KMS-11 (cell line): ENCODE measurements around the gene NUP37.
"Not testable (repeated sequence)": the region's sequence is repeated elsewhere in the genome, so short reads cannot be mapped to it uniquely, and the experiment has no call there.

Experiments
- H2AFZ ChIP-seq: fragments of 200-600 bp; sonication (generic); 2 replicates; pipeline ENCODE4 v1.6.1; 2016; ENCODE audit warnings: antibody characterized with exemption, mixed run types, low read depth
- H3K27ac ChIP-seq: fragments of 200-600 bp; sonication (generic); 2 replicates; pipeline ENCODE4 v1.6.1; 2016; ENCODE audit warnings: mild to moderate bottlenecking, mixed run types
- H3K27me3 ChIP-seq: fragments of 200-600 bp; sonication (generic); 2 replicates; pipeline ENCODE4 v1.6.1; 2017; ENCODE audit warnings: mild to moderate bottlenecking, low read depth, mixed run types, moderate library complexity; ENCODE audit not compliant: insufficient read depth
- H3K36me3 ChIP-seq: fragments of 200-600 bp; sonication (generic); 2 replicates; pipeline ENCODE4 v1.6.1; 2017; ENCODE audit warnings: mild to moderate bottlenecking, mixed run types; ENCODE audit not compliant: insufficient read depth
- H3K4me1 ChIP-seq: fragments of 200-600 bp; sonication (generic); 2 replicates; pipeline ENCODE4 v1.6.1; 2016; ENCODE audit warnings: mild to moderate bottlenecking, low read depth, mixed run types; ENCODE audit not compliant: poor library complexity, severe bottlenecking
- H3K4me2 ChIP-seq: fragments of 200-600 bp; sonication (generic); 2 replicates; pipeline ENCODE4 v1.7.0; 2016; ENCODE audit warnings: mild to moderate bottlenecking, mixed run types
- H3K4me3 ChIP-seq: fragments of 200-600 bp; sonication (generic); IDR thresholded peaks from 2 replicates; pipeline ENCODE4 v1.6.1; 2017; ENCODE audit warnings: low read depth, low read length, mixed read lengths; ENCODE audit not compliant: insufficient read depth
- H3K79me2 ChIP-seq: fragments of 200-600 bp; sonication (generic); 2 replicates; pipeline ENCODE4 v1.6.1; 2016; ENCODE audit warnings: low read depth, mixed run types; ENCODE audit not compliant: insufficient read depth
- H3K9ac ChIP-seq: fragments of 200-600 bp; sonication (generic); 2 replicates; pipeline ENCODE4 v1.6.1; 2016; ENCODE audit warnings: mild to moderate bottlenecking, mixed run types
- H4K20me1 ChIP-seq: fragments of 200-600 bp; sonication (generic); 2 replicates; pipeline ENCODE4 v1.6.1; 2016; ENCODE audit warnings: mild to moderate bottlenecking, mixed run types; ENCODE audit not compliant: insufficient read depth
- TF ChIP-seq, protein P1 (sequence below): fragments of 200-600 bp; sonication (generic); conservative IDR thresholded peaks from 2 replicates; pipeline ENCODE4 v1.6.1; 2017; ENCODE audit warnings: low read depth, mild to moderate bottlenecking, antibody characterized with exemption, low read length, moderate library complexity, mixed read lengths

The NUP37 gene

DNA sequence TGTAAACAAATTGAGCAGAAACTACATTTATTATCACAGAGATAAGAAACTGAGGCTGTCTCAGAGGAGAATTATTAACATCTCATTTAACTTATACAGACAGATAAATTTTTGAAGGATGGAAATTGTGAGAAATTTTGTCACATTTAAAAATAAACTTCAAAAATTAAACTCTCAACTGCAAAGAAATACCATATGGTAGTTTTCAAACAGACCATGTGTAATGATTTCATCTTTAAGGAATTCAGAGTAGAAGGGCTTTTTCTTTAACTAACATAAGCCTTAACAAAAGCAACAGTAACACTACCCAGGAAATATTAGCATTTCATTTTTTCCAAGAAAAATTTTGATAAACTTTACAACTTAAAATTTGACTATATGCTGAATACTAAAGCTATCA is 26.6 kb downstream of the NUP37 start:
- H4K20me1 ChIP-seq, result peaks cover 3% of the 10 kb centered on the region; the same call in 1 of the 2 replicates
- no peak overlapping the region for H3K9ac ChIP-seq
- H3K4me2 ChIP-seq, result no peak overlapping the region
- H3K36me3 ChIP-seq, result no peaks in the 10 kb centered on the region
- H2AFZ ChIP-seq, result no peak overlapping the region
- H3K79me2 ChIP-seq, result no peaks in the 10 kb centered on the region
- H3K4me3 ChIP-seq, result no peak overlapping the region
- H3K27ac ChIP-seq, result no peak overlapping the region
- peaks cover 42% of the 10 kb centered on the region for H3K4me1 ChIP-seq
- H3K27me3 ChIP-seq, result no peaks in the 10 kb centered on the region
- TF ChIP-seq, protein P1, sequence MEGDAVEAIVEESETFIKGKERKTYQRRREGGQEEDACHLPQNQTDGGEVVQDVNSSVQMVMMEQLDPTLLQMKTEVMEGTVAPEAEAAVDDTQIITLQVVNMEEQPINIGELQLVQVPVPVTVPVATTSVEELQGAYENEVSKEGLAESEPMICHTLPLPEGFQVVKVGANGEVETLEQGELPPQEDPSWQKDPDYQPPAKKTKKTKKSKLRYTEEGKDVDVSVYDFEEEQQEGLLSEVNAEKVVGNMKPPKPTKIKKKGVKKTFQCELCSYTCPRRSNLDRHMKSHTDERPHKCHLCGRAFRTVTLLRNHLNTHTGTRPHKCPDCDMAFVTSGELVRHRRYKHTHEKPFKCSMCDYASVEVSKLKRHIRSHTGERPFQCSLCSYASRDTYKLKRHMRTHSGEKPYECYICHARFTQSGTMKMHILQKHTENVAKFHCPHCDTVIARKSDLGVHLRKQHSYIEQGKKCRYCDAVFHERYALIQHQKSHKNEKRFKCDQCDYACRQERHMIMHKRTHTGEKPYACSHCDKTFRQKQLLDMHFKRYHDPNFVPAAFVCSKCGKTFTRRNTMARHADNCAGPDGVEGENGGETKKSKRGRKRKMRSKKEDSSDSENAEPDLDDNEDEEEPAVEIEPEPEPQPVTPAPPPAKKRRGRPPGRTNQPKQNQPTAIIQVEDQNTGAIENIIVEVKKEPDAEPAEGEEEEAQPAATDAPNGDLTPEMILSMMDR, result no peak

GRCh38 chr12:102089228-102089835 is 30.6 kb downstream of the NUP37 start:
- H4K20me1 ChIP-seq, H3K9ac ChIP-seq, H3K27ac ChIP-seq, H3K4me1 ChIP-seq, H3K36me3 ChIP-seq, H3K4me3 ChIP-seq, H3K4me2 ChIP-seq, H3K79me2 ChIP-seq, H2AFZ ChIP-seq, H3K27me3 ChIP-seq: not testable (repeated sequence)

DNA sequence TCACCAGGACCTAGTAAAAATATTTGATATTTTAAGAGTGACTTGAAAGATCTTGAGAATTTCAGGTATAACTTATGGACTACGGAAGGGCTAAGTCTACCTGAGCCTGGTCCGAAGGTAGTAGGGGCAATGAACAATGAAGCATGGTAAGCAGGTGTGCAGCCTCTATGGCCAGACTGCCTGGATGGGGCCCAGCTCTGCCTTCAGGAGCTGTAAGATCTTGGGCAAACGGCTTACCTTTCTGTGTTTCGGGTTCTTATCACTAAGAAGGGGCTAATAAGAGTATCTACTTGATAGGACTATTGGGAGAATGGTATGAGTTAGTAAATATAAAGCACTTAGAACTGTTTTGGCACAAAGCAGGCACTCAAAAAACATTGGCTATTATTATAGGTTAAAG is 39.1 kb downstream of the NUP37 start:
- H3K4me2 ChIP-seq, result no peak overlapping the region
- no peaks in the 10 kb centered on the region for H3K36me3 ChIP-seq
- TF ChIP-seq, protein P1, result no peak
- no peaks in the 10 kb centered on the region for H3K4me1 ChIP-seq
- no peaks in the 10 kb centered on the region for H3K27me3 ChIP-seq
- H3K9ac ChIP-seq, result no peak overlapping the region
- no peak overlapping the region for H3K27ac ChIP-seq
- no peak overlapping the region for H3K4me3 ChIP-seq
- H4K20me1 ChIP-seq, result no peaks in the 10 kb centered on the region
- no peaks in the 10 kb centered on the region for H3K79me2 ChIP-seq
- no peak overlapping the region for H2AFZ ChIP-seq

DNA sequence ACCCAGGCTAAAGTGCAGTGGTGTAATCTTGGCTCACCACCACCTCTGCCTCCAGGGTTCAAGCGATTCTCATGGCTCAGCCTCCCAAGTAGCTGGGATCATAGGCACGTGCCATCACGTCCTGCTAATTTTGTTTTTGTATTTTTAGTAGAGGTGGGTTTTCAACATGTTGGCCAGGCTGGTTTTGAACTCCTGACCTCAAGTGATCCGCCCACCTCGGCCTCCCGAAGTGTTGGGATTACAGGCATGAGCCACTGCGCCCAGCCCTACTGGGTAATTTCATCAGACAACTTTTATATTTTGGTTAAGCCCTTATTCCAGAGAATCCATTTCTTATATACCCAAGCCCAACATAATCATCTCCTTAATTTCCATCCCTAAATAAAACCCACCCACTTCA is 47.8 kb downstream of the NUP37 start:
- H3K36me3 ChIP-seq, H4K20me1 ChIP-seq, H3K27ac ChIP-seq, H3K4me1 ChIP-seq, H3K9ac ChIP-seq, H3K27me3 ChIP-seq, H3K4me2 ChIP-seq, H3K4me3 ChIP-seq, H3K79me2 ChIP-seq, H2AFZ ChIP-seq: not testable (repeated sequence)

GRCh38 chr12:102069707-102070106 is 50.2 kb downstream of the NUP37 start:
- Histone ChIP-seq H3K36me3 (no peaks in the 10 kb centered on the region), H3K27ac (no peak overlapping the region), H4K20me1 (no peaks in the 10 kb centered on the region), H3K4me1 (no peaks in the 10 kb centered on the region), H3K9ac (no peak overlapping the region), H3K4me2 (no peak overlapping the region), H3K27me3 (no peaks in the 10 kb centered on the region), H2AFZ (no peak overlapping the region), H3K4me3 (no peak overlapping the region), H3K79me2 (no peaks in the 10 kb centered on the region)
- TF ChIP-seq, protein P1, result no peak
